ENCODE results near the gene DHCR7.

The DHCR7 gene

GRCh38 chr11:71453918-71454304 lies 5.7 kb upstream of the DHCR7 start:
- Histone ChIP-seq H3K9ac (ENCODE audit: low read length) (peak overlapping the region; percentile 85), H3K9me3 (ENCODE audit: insufficient read depth, low read length) (no peaks in the 10 kb centered on the region), H3K36me3 (ENCODE audit: low read length) (no peaks in the 10 kb centered on the region), H4K20me1 (ENCODE audit: low read depth, low read length) (no peaks in the 10 kb centered on the region), H3K4me2 (ENCODE audit: low read depth, low read length, poor library complexity, severe bottlenecking) (peak overlapping the region; percentile 82), H3K9me2 (replicated peaks; ENCODE audit: insufficient read depth, low read length) (no peaks in the 10 kb centered on the region), H3F3A (ENCODE audit: insufficient read depth) (peaks cover 31% of the 10 kb centered on the region), H3K27me3 (ENCODE audit: low read length) (no peaks in the 10 kb centered on the region), H3K4me3 (ENCODE audit: insufficient read depth, low read length, poor library complexity, severe bottlenecking) (peak overlapping the region; percentile 77), H3K79me2 (ENCODE audit: insufficient read depth, low read length) (peaks cover 15% of the 10 kb centered on the region), H3K27ac (ENCODE audit: low read depth, low read length) (no peak overlapping the region), H2AFZ (ENCODE audit: low read depth, low read length, severe bottlenecking) (no peak overlapping the region)
- TF ChIP-seq CTCF (IDR thresholded peaks at IDR 0.05; ENCODE audit: insufficient read depth, low read length, poor library complexity, severe bottlenecking) (no peak), EZH2phosphoT487 (conservative IDR thresholded peaks at IDR 0.05; ENCODE audit: low read length) (no peak)

- TF ChIP-seq CTCF (IDR thresholded peaks at IDR 0.05; ENCODE audit: insufficient read depth, low read length, poor library complexity, severe bottlenecking): no peak
- TF ChIP-seq EZH2phosphoT487 (conservative IDR thresholded peaks at IDR 0.05; ENCODE audit: low read length): no peak
- Histone ChIP-seq H3K79me2 (ENCODE audit: insufficient read depth, low read length) (peaks cover 17% of the 10 kb centered on the region), H2AFZ (ENCODE audit: low read depth, low read length, severe bottlenecking) (peak within 1 kb of the TSS; percentile 92)
Measured at GRCh38 chr11:71453037-71453917, 5.1 kb upstream of the DHCR7 start, which contains the start of gene NADSYN1. TSS of gene NADSYN1 (plus strand) at chr11:71453203. CDS start at chr11:71453297, 94 bp downstream.

GRCh38 chr11:71452199-71453036 lies 4.2 kb upstream of the DHCR7 start:
- peaks cover 31% of the 10 kb centered on the region for H3F3A ChIP-seq (ENCODE audit: insufficient read depth)
- H2AFZ ChIP-seq (ENCODE audit: low read depth, low read length, severe bottlenecking): peak overlapping the region; percentile 31
- peak overlapping the region; percentile 85 for H3K9ac ChIP-seq (ENCODE audit: low read length)
- no peaks in the 10 kb centered on the region for H4K20me1 ChIP-seq (ENCODE audit: low read depth, low read length)
- H3K27me3 ChIP-seq (ENCODE audit: low read length): no peaks in the 10 kb centered on the region
- no peak for TF ChIP-seq CTCF (IDR thresholded peaks at IDR 0.05; ENCODE audit: insufficient read depth, low read length, poor library complexity, severe bottlenecking)
- no peak for TF ChIP-seq EZH2phosphoT487 (conservative IDR thresholded peaks at IDR 0.05; ENCODE audit: low read length)
- no peaks in the 10 kb centered on the region for H3K9me2 ChIP-seq (replicated peaks; ENCODE audit: insufficient read depth, low read length)
- no peaks in the 10 kb centered on the region for H3K36me3 ChIP-seq (ENCODE audit: low read length)
- peaks cover 21% of the 10 kb centered on the region for H3K79me2 ChIP-seq (ENCODE audit: insufficient read depth, low read length)
- H3K27ac ChIP-seq (ENCODE audit: low read depth, low read length): peak overlapping the region; percentile 60
- H3K4me3 ChIP-seq (ENCODE audit: insufficient read depth, low read length, poor library complexity, severe bottlenecking): peak overlapping the region; percentile 57
- no peaks in the 10 kb centered on the region for H3K9me3 ChIP-seq (ENCODE audit: insufficient read depth, low read length)
- H3K4me2 ChIP-seq (ENCODE audit: low read depth, low read length, poor library complexity, severe bottlenecking): peak overlapping the region; percentile 80

More at GRCh38 chr11:71453037-71453917, 5.1 kb upstream of the DHCR7 start, which contains the start of gene NADSYN1:
- H3F3A ChIP-seq (ENCODE audit: insufficient read depth): peaks cover 31% of the 10 kb centered on the region
- H3K9ac ChIP-seq (ENCODE audit: low read length): peak within 1 kb of the TSS; percentile 85
- no peaks in the 10 kb centered on the region for H4K20me1 ChIP-seq (ENCODE audit: low read depth, low read length)
- peak within 1 kb of the TSS; percentile 77 for H3K4me3 ChIP-seq (ENCODE audit: insufficient read depth, low read length, poor library complexity, severe bottlenecking)
- no peaks in the 10 kb centered on the region for H3K9me2 ChIP-seq (replicated peaks; ENCODE audit: insufficient read depth, low read length)
- peak within 1 kb of the TSS; percentile 82 for H3K4me2 ChIP-seq (ENCODE audit: low read depth, low read length, poor library complexity, severe bottlenecking)
- H3K9me3 ChIP-seq (ENCODE audit: insufficient read depth, low read length): no peaks in the 10 kb centered on the region
- no peaks in the 10 kb centered on the region for H3K36me3 ChIP-seq (ENCODE audit: low read length)
- no peaks in the 10 kb centered on the region for H3K27me3 ChIP-seq (ENCODE audit: low read length)
- peak within 1 kb of the TSS; percentile 60 for H3K27ac ChIP-seq (ENCODE audit: low read depth, low read length)

All from SU-DHL-6 (cell line).